IMR-90 (cell line): ENCODE results near the gene ZNF669. TPM values are rescaled to one million over a fixed set of nuclear protein-coding genes. Genes with fewer than 3 reads are reported as not detected.
A peak's percentile ranks its signal among the peaks of the same experiment; 100 is the strongest.

Experiments used
- ATAC-seq: fragments of 200-7000 bp; cut with Tn5 transposase; 2 replicates; pipeline ENCODE4 v1.9.1; 2020; ENCODE audit warnings: low read depth, mild to moderate bottlenecking, moderate library complexity
- BruUV-seq: library from RNA; stranded (reverse); fragments of 400-500 nt; replicated peaks from 2 replicates; lab custom pipeline; 2021; lab: Mats Ljungman, UMichigan
- CTCF ChIA-PET: fragments of 300-600 bp; formaldehyde crosslinking; extraction: SDS; loops from one replicate; lab custom pipeline; 2021; ENCODE audit warnings: antibody characterized with exemption; lab: Yijun Ruan, JAX
- POLR2A ChIA-PET: fragments of 300-600 bp; sonication (Branson Sonifier 250); formaldehyde crosslinking; loops from one replicate; lab custom pipeline; 2022; ENCODE audit warnings: antibody characterized with exemption; ENCODE audit not compliant: unreplicated experiment; lab: Charles Lee
- DNase-seq: peaks from one replicate; pipeline ENCODE4 v3.0.0; 2013
- H2AFZ ChIP-seq: replicated peaks from 2 replicates; pipeline ENCODE3; 2013; ENCODE audit warnings: low read length, mild to moderate bottlenecking; ENCODE audit not compliant: poor library complexity
- H2AK5ac ChIP-seq: 2 replicates; pipeline ENCODE4 v1.6.1; 2013; ENCODE audit warnings: low read depth, low read length, inconsistent platforms
- H2AK9ac ChIP-seq: replicated peaks from 2 replicates; pipeline ENCODE3; 2013; ENCODE audit warnings: mild to moderate bottlenecking, low read depth, low read length, moderate library complexity; ENCODE audit not compliant: poor library complexity
- H2BK120ac ChIP-seq: 2 replicates; pipeline ENCODE4 v1.6.1; 2013; ENCODE audit warnings: low read depth, low read length, inconsistent platforms
- H2BK15ac ChIP-seq: 3 replicates; pipeline ENCODE4 v1.6.1; 2013; ENCODE audit warnings: low read depth, low read length, inconsistent platforms
- H2BK20ac ChIP-seq: 2 replicates; pipeline ENCODE4 v1.6.1; 2013; ENCODE audit warnings: low read depth, mild to moderate bottlenecking, inconsistent platforms, low read length, moderate library complexity
- H2BK5ac ChIP-seq: 2 replicates; pipeline ENCODE4 v1.6.1; 2013; ENCODE audit warnings: mild to moderate bottlenecking, low read depth, low read length, inconsistent platforms; ENCODE audit not compliant: poor library complexity, severe bottlenecking
- H3K14ac ChIP-seq: replicated peaks from 2 replicates; pipeline ENCODE4 v1.6.1; 2013; ENCODE audit warnings: low read depth, low read length, inconsistent platforms
- H3K18ac ChIP-seq: 2 replicates; pipeline ENCODE4 v1.6.1; 2013; ENCODE audit warnings: low read depth, low read length, control low read depth
- H3K23ac ChIP-seq: 2 replicates; pipeline ENCODE4 v1.6.1; 2013; ENCODE audit warnings: low read depth, low read length, inconsistent platforms
- H3K27ac ChIP-seq: 2 replicates; pipeline ENCODE4 v1.5.1; 2013; ENCODE audit warnings: mild to moderate bottlenecking, control low read depth, low read length; ENCODE audit not compliant: insufficient read depth
- H3K27me3 ChIP-seq: 2 replicates; pipeline ENCODE4 v1.6.1; 2013; ENCODE audit warnings: low read length; ENCODE audit not compliant: control insufficient read depth, insufficient read depth
- H3K36me3 ChIP-seq: 2 replicates; pipeline ENCODE4 v1.6.1; 2013; ENCODE audit warnings: low read length, mixed read lengths; ENCODE audit not compliant: control insufficient read depth, insufficient read depth
- H3K4ac ChIP-seq: 2 replicates; pipeline ENCODE4 v1.6.1; 2013; ENCODE audit warnings: low read depth, low read length, inconsistent platforms
- H3K4me1 ChIP-seq: 2 replicates; pipeline ENCODE4 v1.6.1; 2013; ENCODE audit warnings: low read length, mixed read lengths; ENCODE audit not compliant: control insufficient read depth, insufficient read depth
- H3K4me2 ChIP-seq: 2 replicates; pipeline ENCODE4 v1.6.1; 2013; ENCODE audit warnings: low read depth, mild to moderate bottlenecking, control low read depth, low read length, moderate library complexity
- H3K4me3 ChIP-seq: 2 replicates; pipeline ENCODE4 v1.5.1; 2013; ENCODE audit warnings: low read depth, mild to moderate bottlenecking, control low read depth, low read length, moderate library complexity; ENCODE audit not compliant: insufficient read depth
- H3K56ac ChIP-seq: 2 replicates; pipeline ENCODE4 v1.6.1; 2013; ENCODE audit warnings: low read length, inconsistent platforms; ENCODE audit not compliant: insufficient read depth; ENCODE audit errors: extremely low read depth
- H3K79me1 ChIP-seq, 2 experiments: 2 replicates each; pipeline ENCODE4 v1.6.1; 2013; ENCODE audit warnings: low read length in 2 of 2, inconsistent platforms in 1 of 2, low read depth in 1 of 2
- H3K9ac ChIP-seq: 2 replicates; pipeline ENCODE4 v1.6.1; 2013; ENCODE audit warnings: low read depth, low read length, control low read depth
- H3K9me1 ChIP-seq: 2 replicates; pipeline ENCODE4 v1.6.1; 2013; ENCODE audit warnings: low read length, inconsistent platforms; ENCODE audit not compliant: insufficient read depth
- H3K9me3 ChIP-seq: 2 replicates; pipeline ENCODE4 v1.6.1; 2013; ENCODE audit warnings: low read length; ENCODE audit not compliant: control insufficient read depth, insufficient read depth
- H4K20me1 ChIP-seq: 2 replicates; pipeline ENCODE4 v1.6.1; 2013; ENCODE audit warnings: low read length, inconsistent platforms; ENCODE audit not compliant: insufficient read depth
- H4K5ac ChIP-seq: 2 replicates; pipeline ENCODE4 v1.6.1; 2013; ENCODE audit warnings: mild to moderate bottlenecking, low read depth, low read length, control low read depth
- H4K8ac ChIP-seq, 2 experiments: 2 replicates each; pipeline ENCODE4 v1.6.1; 2013; ENCODE audit warnings: low read depth in 2 of 2, low read length in 2 of 2, control low read depth in 1 of 2, inconsistent platforms in 1 of 2
- H4K91ac ChIP-seq: 2 replicates; pipeline ENCODE4 v1.6.1; 2013; ENCODE audit warnings: low read depth, low read length, inconsistent platforms; ENCODE audit not compliant: insufficient read depth
- BHLHE40 ChIP-seq: fragments of 150-350 bp; IDR thresholded peaks from 2 replicates; pipeline ENCODE4 v1.6.1; 2016; ENCODE audit warnings: mild to moderate bottlenecking, low read depth, low read length
- CTCF ChIP-seq: conservative IDR thresholded peaks from 2 replicates; pipeline ENCODE4 v1.5.1; 2012; ENCODE audit warnings: mild to moderate bottlenecking, low read depth, low read length, improper control_type of control experiment
- ELK1 ChIP-seq: fragments of 150-350 bp; IDR thresholded peaks from 2 replicates; pipeline ENCODE4 v1.6.1; 2016; ENCODE audit warnings: low read depth, mild to moderate bottlenecking, low read length, moderate library complexity, borderline replicate concordance
- MXI1 ChIP-seq: IDR thresholded peaks from 2 replicates; pipeline ENCODE4 v1.6.1; 2012; ENCODE audit warnings: low read depth, mild to moderate bottlenecking, low read length, moderate library complexity, borderline replicate concordance
- NFE2L2 ChIP-seq: fragments of 150-350 bp; IDR thresholded peaks from 2 replicates; pipeline ENCODE4 v1.6.1; 2016; ENCODE audit warnings: low read depth, mild to moderate bottlenecking, low read length
- RAD21 ChIP-seq: IDR thresholded peaks from 2 replicates; pipeline ENCODE4 v1.6.1; 2012; ENCODE audit warnings: low read length, improper control_type of control experiment
- RCOR1 ChIP-seq: IDR thresholded peaks from 2 replicates; pipeline ENCODE4 v1.6.1; 2012; ENCODE audit warnings: mild to moderate bottlenecking, low read length, improper control_type of control experiment; ENCODE audit not compliant: insufficient replicate concordance
- WGBS, 2 experiments: methylation state at CpG; one replicate each; pipeline versions ENCODE4 v1.1.5 to v1.1.7; 2013; ENCODE audit warnings: missing lambda C conversion rate in 2 of 2; ENCODE audit not compliant: insufficient read length in 1 of 2; ENCODE audit errors: extremely low coverage in 2 of 2; 5-methylcytosine and 5-hydroxymethylcytosine counted together
- dilution Hi-C: fragments of 300-500 bp; cut with HindIII; formaldehyde crosslinking; loops from one replicate; pipeline ENCODE4 v1.14.3; 2018; ENCODE audit warnings: low sequenced_read_pairs; ENCODE audit not compliant: unreplicated experiment
- in situ Hi-C: fragments of 300-500 bp; cut with MboI; formaldehyde crosslinking; loops from 3 replicates; pipeline ENCODE4 v1.14.3; 2019; ENCODE audit warnings: low sequenced_read_pairs, inconsistent platforms, mixed read lengths
- intact Hi-C: fragments of 100-400 bp; cut with micrococcal nuclease; formaldehyde crosslinking; loops from 2 replicates; pipeline ENCODE4 v1.10.0; 2022
- polyA plus RNA-seq, 3 experiments: library from polyadenylated mRNA; depleted of rRNA; stranded (reverse); fragments of >200 nt; gene quantifications; 2 replicates each; pipeline ENCODE4 v1.2.3, GENCODE V29; 2012; ENCODE audit warnings: low replicate concordance in 1 of 3
- total RNA-seq: library from RNA; depleted of rRNA; stranded (reverse); fragments of >200 nt; gene quantifications from 2 replicates; pipeline ENCODE4 v1.2.3, GENCODE V29; 2012

The ZNF669 gene
- total and polyA plus RNA-seq, 2 of the 4 experiments (the other 2 are of a cell fraction): 3.8 to 10.8 TPM

GRCh38 chr1:247119600-247120407 is 15.6 kb upstream of the ZNF669 start (continued):
- no peak for TF ChIP-seq RCOR1

- Histone ChIP-seq H3K23ac (no peak overlapping the region), H3K27me3 (no peaks in the 10 kb centered on the region), H3K4me1 (no peaks in the 10 kb centered on the region), H3K4ac (no peak overlapping the region), H2AFZ (no peak overlapping the region), H3K56ac (no peak overlapping the region), H3K36me3 (no peaks in the 10 kb centered on the region), H2BK120ac (no peak overlapping the region), H3K9ac (no peak overlapping the region), H3K4me3 (no peak overlapping the region), H4K20me1 (no peaks in the 10 kb centered on the region), H2AK5ac (no peak overlapping the region), H4K5ac (no peak overlapping the region), H3K14ac (no peak overlapping the region), H2BK15ac (no peak overlapping the region), H3K9me3 (no peaks in the 10 kb centered on the region), H3K18ac (no peak overlapping the region), H3K27ac (no peak overlapping the region), H2BK5ac (no peak overlapping the region), H2AK9ac (no peak overlapping the region), H4K8ac (no peak overlapping the region), H4K91ac (no peak overlapping the region), H3K79me1 (no peaks in the 10 kb centered on the region), H3K4me2 (no peak overlapping the region), H3K9me1 (no peaks in the 10 kb centered on the region), H2BK20ac (no peak overlapping the region)
- dilution Hi-C loops: no loop called here
- BruUV-seq: no TSS peak
- WGBS, 2 experiments: 79% methylated on average over 6 of the region's 11 CpGs; no CpG with 5 or more reads in 1 of the 2 experiments
- in situ Hi-C loops: no loop called here
- ChIA-PET POLR2A (no interaction called here), CTCF (interaction anchor here (0.6 kb wide), 1 partner anchor 264 kb away, joined by 3 read pairs; no protein-coding TSS in a partner anchor)
- ATAC-seq: no peak; the same call in 1 of the 2 replicates
- TF ChIP-seq MXI1 (no peak), NFE2L2 (no peak), CTCF (peak; percentile 25; the same call in 1 of the 2 replicates), ELK1 (no peak), BHLHE40 (no peak), RAD21 (peak; percentile 13; the same call in 1 of the 2 replicates)
- intact Hi-C loops: no loop called here
- no peak for DNase-seq
Observed at GRCh38 chr1:247118946-247119446, 14.8 kb upstream of the ZNF669 start.
